ENCODE results near the gene CEP162. TPM values are rescaled to one million over a fixed set of nuclear protein-coding genes. Genes with fewer than 3 reads are reported as not detected.

Gene CEP162
- total and polyA plus RNA-seq, 2 of the 8 experiments (the other 6 are each of a cell fraction or from before 2014, with no cell fraction given), result 1.3 to 10.6 TPM

DNA sequence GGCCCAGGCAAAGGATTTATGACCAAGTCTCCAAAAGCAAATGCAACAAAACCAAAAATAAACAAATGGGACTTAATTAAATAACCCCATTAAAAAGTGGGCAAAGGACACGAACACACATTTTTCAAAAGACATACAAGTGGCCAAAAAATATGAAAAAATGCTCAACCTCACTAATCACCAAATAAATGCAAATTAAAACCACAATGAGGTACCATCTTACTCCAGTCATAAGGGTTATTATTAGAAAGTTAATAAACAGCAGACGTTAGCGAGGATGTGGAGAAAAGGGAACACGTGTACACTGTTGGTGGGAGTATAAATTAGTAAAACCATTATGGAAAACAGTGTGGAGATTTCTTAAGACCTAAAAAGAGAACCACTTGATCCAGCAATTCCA lies 71.1 kb downstream of the CEP162 start:
- Histone ChIP-seq H4K91ac (replicated peaks; ENCODE audit: insufficient read length, low read length) (no peak overlapping the region), H3K23me2 (ENCODE audit: low read depth, low read length) (no peaks in the 10 kb centered on the region), H2BK120ac (replicated peaks; ENCODE audit: low read depth, low read length) (no peak overlapping the region), H3K79me1 (ENCODE audit: low read depth, low read length) (no peaks in the 10 kb centered on the region), H2BK12ac (ENCODE audit: low read depth, low read length) (no peak overlapping the region), H3K27ac (ENCODE audit: low read depth, low read length) (no peak overlapping the region), H3K79me2 (ENCODE audit: control insufficient read depth in 1 of 2, insufficient read depth in 2 of 2, low read length in 2 of 2) (no peaks in the 10 kb centered on the region), H3K23ac (ENCODE audit: insufficient read length) (no peak overlapping the region), H4K20me1 (replicated peaks in 1 of 2; ENCODE audit: control insufficient read depth in 1 of 2, insufficient read depth in 2 of 2, low read length in 2 of 2) (no peaks in the 10 kb centered on the region), H3K14ac (ENCODE audit: insufficient read length) (no peak overlapping the region), H3K27me3 (replicated peaks in 1 of 4; ENCODE audit: control insufficient read depth in 3 of 4, extremely low read depth in 1 of 4, insufficient read depth in 3 of 4, low read length in 3 of 4) (no peaks in the 10 kb centered on the region), H3K4ac (replicated peaks; ENCODE audit: insufficient read length, low read depth, low read length) (no peak overlapping the region), H2BK20ac (ENCODE audit: low read length) (no peak overlapping the region), H2BK15ac (ENCODE audit: low read length) (no peak overlapping the region), H3K4me2 (ENCODE audit: insufficient read depth in 1 of 2, low read depth in 2 of 2, low read length in 2 of 2) (no peak overlapping the region), H3K9me3 (ENCODE audit: insufficient read depth in 2 of 2, low read depth in 1 of 2, low read length in 1 of 2) (no peaks in the 10 kb centered on the region), H2AK5ac (ENCODE audit: low read depth, low read length) (no peak overlapping the region), H3K56ac (replicated peaks; ENCODE audit: insufficient read length, low read depth, low read length) (no peak overlapping the region), H2BK5ac (ENCODE audit: low read depth, low read length) (no peak overlapping the region), H3K4me1 (replicated peaks in 1 of 4; ENCODE audit: control insufficient read depth in 3 of 4, insufficient read depth in 4 of 4, low read length in 3 of 4) (no peaks in the 10 kb centered on the region), H3K18ac (ENCODE audit: extremely low read depth, low read length) (no peak overlapping the region), H4K5ac (ENCODE audit: insufficient read length, low read depth, low read length) (no peak overlapping the region), H4K8ac (ENCODE audit: extremely low read depth, insufficient read depth, low read length) (no peak overlapping the region), H3K4me3 (ENCODE audit: extremely low read depth in 1 of 4, insufficient read depth in 2 of 4, low read depth in 3 of 4, low read length in 4 of 4) (no peak overlapping the region), H3K9ac (replicated peaks in 1 of 4; ENCODE audit: extremely low read depth in 1 of 4, low read depth in 3 of 4, low read length in 3 of 4) (no peak overlapping the region), H3K36me3 (ENCODE audit: control insufficient read depth in 2 of 4, insufficient read depth in 4 of 4, low read length in 3 of 4) (peaks cover 0 to 20% (median 4%) of the 10 kb centered on the region in 4 experiments; a peak in 4 of 8 replicates), H2AFZ (ENCODE audit: low read length) (no peak overlapping the region)
- TF ChIP-seq CTBP2 (IDR thresholded peaks at IDR 0.05; ENCODE audit: borderline replicate concordance, insufficient read depth, insufficient read length, low read length) (no peak), POLR2A (IDR thresholded peaks at IDR 0.05; ENCODE audit: control extremely low read depth in 1 of 2, low read depth in 2 of 2, low read length in 2 of 2) (no peak), RNF2 (IDR thresholded peaks at IDR 0.05; ENCODE audit: borderline replicate concordance, low read depth, low read length, missing control alignments, poor library complexity, severe bottlenecking) (no peak), TAF1 (IDR thresholded peaks at IDR 0.05; ENCODE audit: low read depth, low read length) (no peak), RXRA (IDR thresholded peaks at IDR 0.05; ENCODE audit: insufficient read depth, low read depth, low read length) (no peak), TCF12 (IDR thresholded peaks at IDR 0.05; ENCODE audit: low read depth, low read length) (no peak), RFX5 (IDR thresholded peaks at IDR 0.05; ENCODE audit: borderline replicate concordance, low read depth, low read length) (no peak), GABPA (IDR thresholded peaks at IDR 0.05; ENCODE audit: borderline replicate concordance, insufficient read depth, low read length) (no peak), BACH1 (IDR thresholded peaks at IDR 0.05; ENCODE audit: low read length) (no peak), MAFK (IDR thresholded peaks at IDR 0.05; ENCODE audit: low read depth, low read length) (no peak), RAD21 (IDR thresholded peaks at IDR 0.05 in 1 of 2, conservative IDR thresholded peaks at IDR 0.05 in 1 of 2; ENCODE audit: low read depth in 2 of 2, low read length in 2 of 2) (no peak), SP1 (IDR thresholded peaks at IDR 0.05; ENCODE audit: low read depth, low read length) (no peak)
- WGBS, 2 experiments (ENCODE audit: extremely low coverage in 1 of 2, insufficient coverage in 1 of 2, insufficient read length in 1 of 2, insufficient replicate concordance in 2 of 2, low coverage in 1 of 2, low lambda C conversion rate in 2 of 2, missing lambda C conversion rate in 1 of 2), result 91% methylated on average over 4 of the region's 4 CpGs; no CpG with 5 or more reads in 1 of the 2 experiments
- ChIA-PET POLR2A (ENCODE audit: partially characterized antibody) (no interaction called here), CTCF (ENCODE audit: partially characterized antibody) (no interaction called here)
- FAIRE-seq (no peak), DNase-seq (ENCODE audit: low read depth in 1 of 2, low spot score in 2 of 2) (no peak)

Measured in H1 (cell line).